ENCODE data around the gene DDX49. TPM values are rescaled to one million over a fixed set of nuclear protein-coding genes. Genes with fewer than 3 reads are reported as not detected.

DDX49 gene
- total and polyA plus RNA-seq, 4 donors = 13.2 to 36.1 (median 29.2) TPM

GRCh38 chr19:18886972-18887371, 32.5 kb upstream of the DDX49 start (continued):
- TF ChIP-seq REST (IDR thresholded peaks at IDR 0.05) = no peak
- TF ChIP-seq GABPA (IDR thresholded peaks at IDR 0.05 in 1 of 2, conservative IDR thresholded peaks at IDR 0.05 in 1 of 2) = no peak
- TF ChIP-seq RAD21 (IDR thresholded peaks at IDR 0.05) = no peak
- TF ChIP-seq NR2F2 (IDR thresholded peaks at IDR 0.05) = no peak

GRCh38 chr19:18889949-18890745, 29.4 kb upstream of the DDX49 start:
- Histone ChIP-seq H3K9ac (ENCODE audit: low read depth in 1 of 2, low read length in 2 of 2) (no peak overlapping the region), H3K9me3 (ENCODE audit: control insufficient read depth in 4 of 4, low read length in 3 of 4) (no peaks in the 10 kb centered on the region), H3K4me3 (ENCODE audit: low read depth in 1 of 3, low read length in 3 of 3) (no peak overlapping the region), H3K27ac (ENCODE audit: low read depth in 1 of 2, low read length in 2 of 2) (no peak overlapping the region), H3K4me1 (ENCODE audit: control insufficient read depth in 4 of 4, insufficient read depth in 4 of 4, low read length in 3 of 4) (peaks cover 0 to 5% (median 3%) of the 10 kb centered on the region in 4 donors), H3K27me3 (ENCODE audit: control insufficient read depth in 4 of 4, insufficient read depth in 4 of 4, low read length in 3 of 4) (peaks cover 0 to 2% (median 0%) of the 10 kb centered on the region in 4 donors), H3K36me3 (ENCODE audit: control insufficient read depth in 4 of 4, insufficient read depth in 3 of 4, low read depth in 1 of 4, low read length in 3 of 4) (no peaks in the 10 kb centered on the region)
- no peak for TF ChIP-seq YY1 (IDR thresholded peaks at IDR 0.05)
- no peak for TF ChIP-seq MAX (IDR thresholded peaks at IDR 0.05)
- no peak for TF ChIP-seq HNF4A (conservative IDR thresholded peaks at IDR 0.05)
- DNase-seq (ENCODE audit: low spot score) = no peak
- 78% methylated on average over 10 of the region's 10 CpGs for WGBS

- TF ChIP-seq RXRA (IDR thresholded peaks at IDR 0.05) (no peak), CTCF (IDR thresholded peaks at IDR 0.05; ENCODE audit: low read depth, low read length, missing input control) (no peak), RAD21 (IDR thresholded peaks at IDR 0.05) (no peak), GABPA (IDR thresholded peaks at IDR 0.05 in 1 of 2, conservative IDR thresholded peaks at IDR 0.05 in 1 of 2) (no peak), EGR1 (IDR thresholded peaks at IDR 0.05; ENCODE audit: low read depth in 2 of 2) (no peak), TAF1 (conservative IDR thresholded peaks at IDR 0.05) (no peak), SP1 (IDR thresholded peaks at IDR 0.05) (no peak), HNF4G (IDR thresholded peaks at IDR 0.05) (no peak)
- H3K4me3 ChIP-seq (ENCODE audit: low read depth in 1 of 3, low read length in 3 of 3) = no peak overlapping the region
- no peak overlapping the region for H3K27ac ChIP-seq (ENCODE audit: low read depth in 1 of 2, low read length in 2 of 2)
- DNase-seq (ENCODE audit: low spot score) = no peak
- 63% methylated on average over 18 of the region's 18 CpGs for WGBS
- H3K9me3 ChIP-seq (ENCODE audit: control insufficient read depth in 4 of 4, low read length in 3 of 4) = no peaks in the 10 kb centered on the region
- no peak overlapping the region for H3K9ac ChIP-seq (ENCODE audit: low read depth in 1 of 2, low read length in 2 of 2)
- H3K4me1 ChIP-seq (ENCODE audit: control insufficient read depth in 4 of 4, insufficient read depth in 4 of 4, low read length in 3 of 4) = peaks cover 2 to 16% (median 10%) of the 10 kb centered on the region in 4 donors
- no peaks in the 10 kb centered on the region for H3K36me3 ChIP-seq (ENCODE audit: control insufficient read depth in 4 of 4, insufficient read depth in 3 of 4, low read depth in 1 of 4, low read length in 3 of 4)
- H3K27me3 ChIP-seq (ENCODE audit: control insufficient read depth in 4 of 4, insufficient read depth in 4 of 4, low read length in 3 of 4) = peaks cover 0 to 5% (median 0%) of the 10 kb centered on the region in 4 donors
Measured at GRCh38 chr19:18893587-18894253, 25.8 kb upstream of the DDX49 start.
